ENCODE measurements around the gene SFMBT1.

Gene SFMBT1

DNA sequence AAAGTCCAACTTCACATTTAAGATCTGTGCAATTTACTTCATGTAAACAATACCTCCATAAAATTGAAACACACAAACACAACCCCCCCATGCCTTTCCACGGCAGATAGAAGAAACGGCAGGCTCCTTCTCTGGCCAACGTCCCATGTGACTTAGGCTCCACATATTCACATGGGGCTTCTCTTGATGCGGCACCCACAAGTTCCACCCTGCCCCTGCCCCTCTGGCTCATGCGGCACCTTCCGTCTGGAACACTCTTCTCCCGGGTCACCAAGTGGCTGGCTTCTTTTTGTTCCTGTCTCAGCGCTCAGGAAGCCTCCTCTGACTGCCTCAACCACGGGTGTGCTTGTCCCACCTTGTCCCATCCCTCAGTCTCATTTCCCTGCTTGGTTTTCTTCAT, 174.1 kb downstream of the SFMBT1 start:
- peak overlapping the region; percentile 50; the same call in 1 of the 2 replicates for H3K27ac ChIP-seq (ENCODE audit: low read length)
- ATAC-seq (ENCODE audit: insufficient read depth, low read depth) (no peak), DNase-seq (no peak)
- H3K79me2 ChIP-seq (ENCODE audit: insufficient read depth, low read length) = peaks cover 2% of the 10 kb centered on the region; the same call in 1 of the 2 replicates
- no peak overlapping the region for H3K4me3 ChIP-seq (ENCODE audit: low read depth in 1 of 2, low read length in 2 of 2)
- peaks cover 9% of the 10 kb centered on the region; the same call in 1 of the 2 replicates for H4K20me1 ChIP-seq (ENCODE audit: insufficient read depth, low read length)
- no peak overlapping the region for H3K9ac ChIP-seq (ENCODE audit: low read depth, low read length)
- H3K9me3 ChIP-seq (ENCODE audit: insufficient read depth, low read length, severe bottlenecking) = no peaks in the 10 kb centered on the region
- no peaks in the 10 kb centered on the region for H3K27me3 ChIP-seq (ENCODE audit: insufficient read depth, low read length, poor library complexity)
- no peak overlapping the region for H2AFZ ChIP-seq (ENCODE audit: low read depth, low read length)
- no peaks in the 10 kb centered on the region for H3K36me3 ChIP-seq (ENCODE audit: insufficient read depth, low read length)
- no peak overlapping the region for H3K4me2 ChIP-seq (ENCODE audit: insufficient read depth, low read length)
- no peak for TF ChIP-seq EZH2 (IDR thresholded peaks at IDR 0.05; ENCODE audit: borderline replicate concordance, low read depth, low read length, severe bottlenecking)
- H3K4me1 ChIP-seq (ENCODE audit: insufficient read depth, low read length) = peaks cover 12% of the 10 kb centered on the region; the same call in 1 of the 2 replicates

DNA sequence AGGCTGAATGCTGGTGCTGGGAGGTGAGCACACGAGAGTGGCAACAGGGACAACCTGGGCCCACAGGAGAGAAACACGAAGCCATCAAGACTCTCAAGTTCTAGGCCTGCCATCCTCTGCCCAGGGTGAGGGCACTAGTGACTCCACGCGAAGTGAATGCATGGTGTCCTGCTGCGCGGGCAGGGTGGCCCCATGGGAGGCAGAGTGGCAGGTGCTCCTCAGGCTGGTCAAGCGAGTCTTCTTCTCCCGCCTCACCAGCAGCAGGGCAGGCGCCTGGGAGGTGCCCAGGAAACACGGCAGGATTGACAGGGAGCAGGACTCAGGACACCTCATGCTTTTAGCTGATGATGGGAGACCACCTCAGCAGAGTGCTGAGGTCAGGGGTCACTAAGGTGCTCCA, 175.4 kb downstream of the SFMBT1 start:
- Histone ChIP-seq H3K4me1 (ENCODE audit: insufficient read depth, low read length) (peaks cover 12% of the 10 kb centered on the region; the same call in 1 of the 2 replicates), H3K9me3 (ENCODE audit: insufficient read depth, low read length, severe bottlenecking) (peaks cover 6% of the 10 kb centered on the region), H3K79me2 (ENCODE audit: insufficient read depth, low read length) (peaks cover 2% of the 10 kb centered on the region; the same call in 1 of the 2 replicates), H3K36me3 (ENCODE audit: insufficient read depth, low read length) (0 out of 2 replicates have a peak, but pooled peaks cover 5% of the 10 kb centered on the region), H2AFZ (ENCODE audit: low read depth, low read length) (no peak overlapping the region), H3K27me3 (ENCODE audit: insufficient read depth, low read length, poor library complexity) (no peaks in the 10 kb centered on the region), H3K4me3 (ENCODE audit: low read depth in 1 of 2, low read length in 2 of 2) (no peak overlapping the region), H3K9ac (ENCODE audit: low read depth, low read length) (no peak overlapping the region), H3K27ac (ENCODE audit: low read length) (no peak overlapping the region), H3K4me2 (ENCODE audit: insufficient read depth, low read length) (no peak overlapping the region), H4K20me1 (ENCODE audit: insufficient read depth, low read length) (peaks cover 7% of the 10 kb centered on the region; the same call in 1 of the 2 replicates)
- DNase-seq (no peak), ATAC-seq (ENCODE audit: insufficient read depth, low read depth) (no peak)
- TF ChIP-seq, protein P1, sequence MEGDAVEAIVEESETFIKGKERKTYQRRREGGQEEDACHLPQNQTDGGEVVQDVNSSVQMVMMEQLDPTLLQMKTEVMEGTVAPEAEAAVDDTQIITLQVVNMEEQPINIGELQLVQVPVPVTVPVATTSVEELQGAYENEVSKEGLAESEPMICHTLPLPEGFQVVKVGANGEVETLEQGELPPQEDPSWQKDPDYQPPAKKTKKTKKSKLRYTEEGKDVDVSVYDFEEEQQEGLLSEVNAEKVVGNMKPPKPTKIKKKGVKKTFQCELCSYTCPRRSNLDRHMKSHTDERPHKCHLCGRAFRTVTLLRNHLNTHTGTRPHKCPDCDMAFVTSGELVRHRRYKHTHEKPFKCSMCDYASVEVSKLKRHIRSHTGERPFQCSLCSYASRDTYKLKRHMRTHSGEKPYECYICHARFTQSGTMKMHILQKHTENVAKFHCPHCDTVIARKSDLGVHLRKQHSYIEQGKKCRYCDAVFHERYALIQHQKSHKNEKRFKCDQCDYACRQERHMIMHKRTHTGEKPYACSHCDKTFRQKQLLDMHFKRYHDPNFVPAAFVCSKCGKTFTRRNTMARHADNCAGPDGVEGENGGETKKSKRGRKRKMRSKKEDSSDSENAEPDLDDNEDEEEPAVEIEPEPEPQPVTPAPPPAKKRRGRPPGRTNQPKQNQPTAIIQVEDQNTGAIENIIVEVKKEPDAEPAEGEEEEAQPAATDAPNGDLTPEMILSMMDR (IDR thresholded peaks at IDR 0.05; ENCODE audit: borderline replicate concordance, extremely low read depth, low read length, poor library complexity, severe bottlenecking) = no peak
- no peak for TF ChIP-seq EZH2 (IDR thresholded peaks at IDR 0.05; ENCODE audit: borderline replicate concordance, low read depth, low read length, severe bottlenecking)

DNA sequence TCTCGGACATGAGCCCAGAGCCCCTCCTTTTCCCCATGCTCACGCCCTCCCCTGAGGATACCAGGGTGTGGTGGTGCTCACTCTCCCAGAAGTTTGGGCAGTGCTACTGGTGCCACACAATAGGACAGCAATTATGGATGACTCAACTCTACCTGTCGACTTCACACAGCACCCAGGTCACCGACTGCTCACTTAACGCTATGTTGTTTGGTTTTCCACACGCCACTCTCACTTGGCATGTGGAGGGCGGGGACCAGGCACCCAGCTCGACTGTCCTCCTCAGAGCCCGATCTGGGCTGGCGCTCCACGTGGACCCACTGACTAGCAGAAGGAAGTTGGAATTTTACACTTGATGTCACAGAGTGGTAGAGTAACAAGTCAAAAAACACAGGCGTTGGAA, 179.4 kb downstream of the SFMBT1 start:
- H4K20me1 ChIP-seq (ENCODE audit: insufficient read depth, low read length) = peaks cover 3% of the 10 kb centered on the region; the same call in 1 of the 2 replicates
- TF ChIP-seq EZH2 (IDR thresholded peaks at IDR 0.05; ENCODE audit: borderline replicate concordance, low read depth, low read length, severe bottlenecking) = no peak
- TF ChIP-seq, protein P1 (IDR thresholded peaks at IDR 0.05; ENCODE audit: borderline replicate concordance, extremely low read depth, low read length, poor library complexity, severe bottlenecking) = no peak

DNA sequence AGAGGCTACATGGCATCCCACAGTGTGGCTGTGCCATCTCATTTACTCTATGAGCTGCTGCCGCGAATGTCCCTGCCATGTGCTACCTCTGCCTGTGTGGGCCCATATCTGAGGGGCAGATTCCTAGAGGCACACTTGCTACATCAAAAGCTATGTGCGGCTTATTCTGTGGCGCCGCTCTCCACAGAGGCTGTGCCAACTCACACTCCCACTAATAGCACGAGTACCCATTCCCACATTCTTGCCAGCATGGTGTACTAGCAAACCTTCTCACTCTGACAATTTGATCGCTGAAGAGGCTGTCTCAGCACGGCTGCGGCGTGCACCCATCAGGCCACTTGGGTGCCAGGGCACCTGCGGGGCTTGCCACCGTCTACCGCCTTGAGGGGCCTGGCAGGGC, 179.9 kb downstream of the SFMBT1 start:
- Histone ChIP-seq H4K20me1 (ENCODE audit: insufficient read depth, low read length) (0 out of 2 replicates have a peak, but pooled peaks cover 5% of the 10 kb centered on the region), H3K9ac (ENCODE audit: low read depth, low read length) (no peak overlapping the region), H3K79me2 (ENCODE audit: insufficient read depth, low read length) (no peaks in the 10 kb centered on the region), H3K27me3 (ENCODE audit: insufficient read depth, low read length, poor library complexity) (no peaks in the 10 kb centered on the region), H2AFZ (ENCODE audit: low read depth, low read length) (no peak overlapping the region), H3K36me3 (ENCODE audit: insufficient read depth, low read length) (0 out of 2 replicates have a peak, but pooled peaks cover 5% of the 10 kb centered on the region), H3K4me3 (ENCODE audit: low read depth in 1 of 2, low read length in 2 of 2) (no peak overlapping the region), H3K4me1 (ENCODE audit: insufficient read depth, low read length) (no peaks in the 10 kb centered on the region), H3K4me2 (ENCODE audit: insufficient read depth, low read length) (no peak overlapping the region), H3K27ac (ENCODE audit: low read length) (no peak overlapping the region), H3K9me3 (ENCODE audit: insufficient read depth, low read length, severe bottlenecking) (peaks cover 6% of the 10 kb centered on the region)
- DNase-seq (no peak), ATAC-seq (ENCODE audit: insufficient read depth, low read depth) (no peak)
- TF ChIP-seq, protein P1 (IDR thresholded peaks at IDR 0.05; ENCODE audit: borderline replicate concordance, extremely low read depth, low read length, poor library complexity, severe bottlenecking) = no peak
- TF ChIP-seq EZH2 (IDR thresholded peaks at IDR 0.05; ENCODE audit: borderline replicate concordance, low read depth, low read length, severe bottlenecking) = no peak

More for the DNA sequence above, 179.4 kb downstream of the SFMBT1 start:
- H3K27me3 ChIP-seq (ENCODE audit: insufficient read depth, low read length, poor library complexity) = no peaks in the 10 kb centered on the region
- DNase-seq (no peak), ATAC-seq (ENCODE audit: insufficient read depth, low read depth) (no peak)
- H3K9ac ChIP-seq (ENCODE audit: low read depth, low read length) = no peak overlapping the region
- no peak overlapping the region for H3K4me3 ChIP-seq (ENCODE audit: low read depth in 1 of 2, low read length in 2 of 2)
- H3K4me1 ChIP-seq (ENCODE audit: insufficient read depth, low read length) = no peaks in the 10 kb centered on the region
- H3K79me2 ChIP-seq (ENCODE audit: insufficient read depth, low read length) = no peaks in the 10 kb centered on the region; the same call in 1 of the 2 replicates
- no peak overlapping the region for H2AFZ ChIP-seq (ENCODE audit: low read depth, low read length)
- H3K4me2 ChIP-seq (ENCODE audit: insufficient read depth, low read length) = no peak overlapping the region
- no peak overlapping the region for H3K27ac ChIP-seq (ENCODE audit: low read length)
- H3K9me3 ChIP-seq (ENCODE audit: insufficient read depth, low read length, severe bottlenecking) = peaks cover 6% of the 10 kb centered on the region
- 0 out of 2 replicates have a peak, but pooled peaks cover 5% of the 10 kb centered on the region for H3K36me3 ChIP-seq (ENCODE audit: insufficient read depth, low read length)

Measured in DND-41 (cell line).